Stimulated activated CD4-positive, alpha-beta T cell treated with anti-CD3 and anti-CD28 coated beads, TNF-alpha, amount 100 ng/mL, for 1 hour (primary cell): Measurements from ENCODE around the gene PDLIM5.

Experiments used
- DNase-seq, 3 donors: peaks; one replicate each; pipeline ENCODE4 v3.0.0-alpha.2; 2020; ENCODE audit warnings: low read depth in 3 of 3, low spot score in 1 of 3

PDLIM5 gene

GRCh38 chr4:94420356-94420755, 31.4 kb upstream of the PDLIM5 start:
- no peak for DNase-seq

GRCh38 chr4:94426783-94427182, 25.0 kb upstream of the PDLIM5 start:
- DNase-seq: no peak

GRCh38 chr4:94428884-94429283, 22.9 kb upstream of the PDLIM5 start:
- no peak for DNase-seq

GRCh38 chr4:94430406-94430805, 21.3 kb upstream of the PDLIM5 start:
- no peak for DNase-seq

- DNase-seq: no peak
Observed at GRCh38 chr4:94431388-94431787, 20.4 kb upstream of the PDLIM5 start.

GRCh38 chr4:94434505-94434904, 17.2 kb upstream of the PDLIM5 start:
- DNase-seq: no peak

GRCh38 chr4:94435874-94436273, 15.9 kb upstream of the PDLIM5 start:
- no peak for DNase-seq

GRCh38 chr4:94436512-94436911, 15.2 kb upstream of the PDLIM5 start:
- no peak for DNase-seq

- no peak for DNase-seq
Observed at GRCh38 chr4:94439606-94440005, 12.1 kb upstream of the PDLIM5 start.

GRCh38 chr4:94441838-94442237, 9.9 kb upstream of the PDLIM5 start:
- no peak for DNase-seq

GRCh38 chr4:94442251-94442650, 9.5 kb upstream of the PDLIM5 start:
- no peak for DNase-seq

GRCh38 chr4:94446386-94446785, 5.4 kb upstream of the PDLIM5 start:
- DNase-seq: no peak

- no peak for DNase-seq
Observed at GRCh38 chr4:94447754-94448411, 3.9 kb upstream of the PDLIM5 start.

- no peak for DNase-seq
Observed at GRCh38 chr4:94448815-94449375, 2.8 kb upstream of the PDLIM5 start.

- DNase-seq: no peak
Observed at GRCh38 chr4:94451051-94451694, 569 bp upstream of the PDLIM5 start.

- DNase-seq: no peak
Observed at GRCh38 chr4:94452476-94453371, 982 bp downstream of the PDLIM5 start.

GRCh38 chr4:94453391-94453963, 1.7 kb downstream of the PDLIM5 start:
- DNase-seq: no peak

- DNase-seq: no peak
Observed at GRCh38 chr4:94454405-94454804, 2.7 kb downstream of the PDLIM5 start.

- DNase-seq: no peak
Observed at GRCh38 chr4:94455081-94455480, 3.3 kb downstream of the PDLIM5 start.

- no peak for DNase-seq
Observed at GRCh38 chr4:94457692-94458106, 6.0 kb downstream of the PDLIM5 start.

- DNase-seq: no peak
Observed at GRCh38 chr4:94458682-94459081, 6.9 kb downstream of the PDLIM5 start.
